Measurements from ENCODE around the gene PSMF1.

The PSMF1 gene

DNA sequence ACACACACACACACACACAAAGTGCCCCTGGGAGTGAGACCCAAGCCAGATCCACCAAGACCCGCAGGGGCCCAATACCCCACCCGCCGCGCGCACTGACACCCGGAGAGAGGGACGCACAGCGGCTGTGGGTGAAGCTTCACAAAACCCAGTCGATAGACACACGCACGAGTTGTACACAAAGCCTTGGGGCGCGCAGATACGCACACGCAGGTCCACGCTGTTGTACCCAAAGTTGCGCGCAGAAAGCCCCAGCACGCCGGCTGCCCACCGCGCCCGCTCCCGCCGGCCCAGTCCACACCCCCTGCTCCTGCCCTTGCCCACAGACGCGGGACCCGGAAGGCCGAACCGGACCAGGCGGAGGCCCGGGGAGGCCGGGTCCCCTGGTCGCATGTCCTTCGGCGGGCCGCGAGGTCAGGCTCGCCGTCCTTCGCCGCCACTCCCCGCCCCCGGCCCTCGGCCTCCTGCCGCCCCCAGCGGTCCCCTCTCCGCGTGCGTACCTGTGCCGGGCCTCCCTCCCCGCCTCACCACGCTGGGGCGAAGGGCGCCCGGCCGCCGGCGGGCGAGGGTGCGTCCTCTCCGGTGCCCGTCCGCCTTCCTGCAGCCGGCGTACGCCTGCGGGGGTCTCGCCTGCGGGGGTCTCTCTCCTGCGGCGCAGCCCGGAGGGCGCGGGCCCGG lies 66.4 kb downstream of the PSMF1 start, which contains the start of gene TMEM74B:
TSS of gene TMEM74B (minus strand) at position 344 of the 678 bp plus-strand sequence. CDS start 1,180 bp downstream, outside the sequence.
- TF ChIP-seq, protein P1, sequence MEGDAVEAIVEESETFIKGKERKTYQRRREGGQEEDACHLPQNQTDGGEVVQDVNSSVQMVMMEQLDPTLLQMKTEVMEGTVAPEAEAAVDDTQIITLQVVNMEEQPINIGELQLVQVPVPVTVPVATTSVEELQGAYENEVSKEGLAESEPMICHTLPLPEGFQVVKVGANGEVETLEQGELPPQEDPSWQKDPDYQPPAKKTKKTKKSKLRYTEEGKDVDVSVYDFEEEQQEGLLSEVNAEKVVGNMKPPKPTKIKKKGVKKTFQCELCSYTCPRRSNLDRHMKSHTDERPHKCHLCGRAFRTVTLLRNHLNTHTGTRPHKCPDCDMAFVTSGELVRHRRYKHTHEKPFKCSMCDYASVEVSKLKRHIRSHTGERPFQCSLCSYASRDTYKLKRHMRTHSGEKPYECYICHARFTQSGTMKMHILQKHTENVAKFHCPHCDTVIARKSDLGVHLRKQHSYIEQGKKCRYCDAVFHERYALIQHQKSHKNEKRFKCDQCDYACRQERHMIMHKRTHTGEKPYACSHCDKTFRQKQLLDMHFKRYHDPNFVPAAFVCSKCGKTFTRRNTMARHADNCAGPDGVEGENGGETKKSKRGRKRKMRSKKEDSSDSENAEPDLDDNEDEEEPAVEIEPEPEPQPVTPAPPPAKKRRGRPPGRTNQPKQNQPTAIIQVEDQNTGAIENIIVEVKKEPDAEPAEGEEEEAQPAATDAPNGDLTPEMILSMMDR (IDR thresholded peaks at IDR 0.05): no peak

DNA sequence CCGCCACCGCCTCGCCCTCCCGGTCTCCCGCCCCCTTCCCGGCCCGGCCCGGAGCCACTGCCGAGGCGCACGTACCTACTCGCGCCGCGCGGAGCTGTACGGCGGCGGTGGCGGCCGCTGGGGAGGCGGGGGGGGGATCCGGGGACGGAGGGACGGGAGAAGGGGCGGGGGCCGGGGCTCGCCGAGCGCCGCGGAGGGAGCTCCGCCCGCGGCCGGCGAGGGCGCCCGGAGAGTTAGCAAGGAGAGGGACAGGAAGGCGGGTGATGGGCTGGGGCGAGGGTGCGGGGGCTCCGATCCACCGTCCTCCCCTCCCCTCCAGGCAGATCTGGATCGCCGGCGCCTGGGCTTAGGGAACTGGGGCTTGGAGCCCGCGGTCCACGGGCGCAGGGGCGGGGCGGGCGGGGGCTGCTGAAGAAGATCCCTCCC lies 66.9 kb downstream of the PSMF1 start:
- TF ChIP-seq, protein P1 (IDR thresholded peaks at IDR 0.05): no peak

DNA sequence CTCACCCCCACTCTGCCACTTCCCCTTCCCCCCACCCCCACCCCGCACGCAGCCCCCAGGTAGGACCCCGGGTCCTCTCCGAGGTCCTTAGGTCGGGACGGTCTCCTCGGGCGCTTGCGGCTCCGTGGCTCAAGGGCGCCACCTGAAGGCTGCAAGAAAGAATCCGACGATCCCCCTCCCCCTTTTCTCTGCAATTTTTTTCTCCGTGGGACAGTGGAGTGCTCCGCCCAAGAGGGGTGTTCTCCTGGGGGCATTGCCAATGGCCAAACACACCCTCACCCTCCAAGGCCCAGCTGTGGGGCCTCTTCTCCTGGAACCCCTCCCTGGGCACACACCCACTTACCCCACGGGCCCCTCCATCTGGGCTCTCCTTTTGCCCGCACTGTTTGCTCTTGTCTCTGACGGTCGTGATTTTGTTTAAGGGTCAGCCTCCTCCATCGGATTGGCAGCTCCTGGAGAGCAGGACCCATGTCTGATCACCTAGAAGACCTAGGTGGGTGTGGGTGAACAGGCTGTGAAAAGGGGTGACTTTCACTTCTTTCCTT lies 67.5 kb downstream of the PSMF1 start:
- TF ChIP-seq, protein P1 (IDR thresholded peaks at IDR 0.05): peak; percentile 68

DNA sequence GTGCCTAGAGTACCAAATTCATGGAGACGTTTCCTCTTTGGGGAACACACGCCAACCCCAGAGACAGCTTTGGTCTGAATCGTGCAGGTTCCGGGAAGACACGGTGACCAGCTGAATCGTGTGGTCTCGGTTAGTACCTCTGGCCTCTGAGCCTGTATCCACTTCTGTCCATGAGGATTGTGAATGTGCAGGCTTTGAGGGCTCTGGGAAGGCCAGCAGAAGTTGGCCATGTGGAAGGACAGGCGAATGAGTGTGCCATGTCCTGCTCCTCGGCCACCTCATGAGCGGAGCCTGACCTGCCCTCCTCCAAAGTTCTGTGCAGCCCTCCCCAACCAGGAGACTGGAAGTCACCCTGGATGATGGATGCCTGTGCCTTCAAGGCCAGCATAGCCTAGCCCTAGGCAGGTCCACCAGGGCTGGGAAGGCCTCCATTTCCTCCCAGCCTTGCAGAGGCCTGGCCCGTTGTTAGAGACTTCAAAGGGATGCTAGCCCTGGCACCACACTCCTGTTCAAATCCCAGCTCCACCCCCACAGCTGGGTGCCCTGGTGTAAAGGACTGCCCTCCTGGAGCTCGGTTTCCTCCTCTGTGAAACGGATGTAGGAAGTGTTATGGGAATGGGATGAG lies 68.1 kb downstream of the PSMF1 start:
- TF ChIP-seq, protein P1 (IDR thresholded peaks at IDR 0.05): no peak

DNA sequence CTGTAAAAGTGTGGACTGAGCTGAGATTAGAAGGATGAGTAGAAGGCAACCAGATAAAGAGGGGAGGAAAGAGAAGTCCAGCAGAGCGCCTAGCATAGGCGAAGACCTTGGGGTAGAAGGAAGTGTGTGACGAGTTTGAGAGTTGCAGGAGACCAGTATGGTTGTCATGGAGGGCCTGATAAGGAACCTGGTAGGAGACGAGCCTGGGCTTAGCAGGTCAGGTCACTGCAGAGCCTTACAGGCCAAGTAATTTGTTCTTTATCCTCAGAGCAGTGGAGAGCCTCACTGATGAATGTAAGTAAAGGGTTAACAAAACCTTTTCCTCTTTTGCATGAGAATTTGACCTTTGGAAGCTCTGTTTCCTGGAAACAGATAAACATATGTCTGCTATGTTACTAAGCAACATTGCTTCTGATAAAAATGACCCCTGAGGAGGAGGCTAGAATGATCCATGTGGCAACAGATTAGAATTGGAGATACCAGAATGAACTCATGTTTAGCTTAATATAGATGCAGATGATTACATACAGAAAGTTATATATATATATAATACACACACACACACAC lies 69.3 kb downstream of the PSMF1 start:
- TF ChIP-seq, protein P1 (IDR thresholded peaks at IDR 0.05): no peak

DNA sequence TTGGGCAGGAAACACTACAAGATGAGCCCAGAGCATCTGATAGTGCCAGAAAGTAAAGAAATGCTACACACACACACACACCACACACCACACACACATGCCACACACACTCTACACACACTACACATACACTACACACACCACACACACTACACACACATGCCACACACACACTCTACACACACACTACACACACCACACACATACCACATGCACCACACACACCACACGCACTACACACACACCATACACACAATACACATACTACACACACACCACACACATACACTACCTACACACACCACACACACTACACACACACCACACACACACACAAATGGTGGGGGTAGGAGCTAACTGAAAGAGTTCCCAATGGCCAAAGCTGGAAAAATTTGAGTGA lies 69.9 kb downstream of the PSMF1 start:
- TF ChIP-seq, protein P1 (IDR thresholded peaks at IDR 0.05): no peak

DNA sequence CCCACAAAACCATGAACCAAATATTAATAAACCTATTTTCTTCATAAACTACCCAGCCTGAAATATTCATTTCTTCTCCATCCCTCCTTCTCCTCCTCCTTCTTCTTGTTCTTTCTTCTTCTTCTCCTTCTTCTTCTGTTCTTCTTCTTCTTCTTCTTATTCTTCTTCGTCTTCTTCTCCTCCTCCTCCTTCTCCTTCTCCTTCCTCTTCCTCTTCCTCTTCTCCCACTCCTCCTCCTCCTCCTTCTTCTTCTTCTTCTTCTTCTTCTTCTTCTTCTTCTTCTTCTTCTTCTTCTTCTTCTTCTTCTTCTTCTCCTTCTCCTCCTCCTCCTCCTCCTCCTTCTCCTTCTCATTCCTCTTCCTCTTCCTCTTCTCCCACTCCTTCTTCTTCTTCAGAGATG lies 71.4 kb downstream of the PSMF1 start:
- TF ChIP-seq, protein P1 (IDR thresholded peaks at IDR 0.05): no peak

Measured in LNCAP (cell line).